Skeletal muscle cell (primary cell): ENCODE measurements around the gene NEK11.

ENCODE experiments used
- DNase-seq: peaks from one replicate; pipeline ENCODE4 v3.0.0-alpha.2; 2010; ENCODE audit warnings: low read depth
- H3K4me3 ChIP-seq: 2 replicates; pipeline ENCODE4 v1.5.1; 2011; ENCODE audit warnings: low read depth, mild to moderate bottlenecking, control low read depth, low read length, moderate library complexity

Gene NEK11

GRCh38 chr3:131110087-131110486 lies 83.4 kb downstream of the NEK11 start:
- peak; percentile 52 for DNase-seq
- no peak overlapping the region for H3K4me3 ChIP-seq

GRCh38 chr3:131114256-131114655 lies 87.6 kb downstream of the NEK11 start:
- H3K4me3 ChIP-seq: no peak overlapping the region
- peak; percentile 1 for DNase-seq

GRCh38 chr3:131125684-131126083 lies 99.0 kb downstream of the NEK11 start:
- no peak overlapping the region for H3K4me3 ChIP-seq
- no peak for DNase-seq

- no peak overlapping the region for H3K4me3 ChIP-seq
- no peak for DNase-seq
Measured at GRCh38 chr3:131140891-131141290, 114.2 kb downstream of the NEK11 start.

- no peak overlapping the region for H3K4me3 ChIP-seq
- DNase-seq: no peak
Measured at GRCh38 chr3:131141770-131142169, 115.1 kb downstream of the NEK11 start.

- peak; percentile 1 for DNase-seq
- H3K4me3 ChIP-seq: no peak overlapping the region
Measured at GRCh38 chr3:131142580-131142979, 115.9 kb downstream of the NEK11 start.

- no peak for DNase-seq
- no peak overlapping the region for H3K4me3 ChIP-seq
Measured at GRCh38 chr3:131143802-131144201, 117.1 kb downstream of the NEK11 start.

GRCh38 chr3:131147534-131147933 lies 120.9 kb downstream of the NEK11 start:
- no peak overlapping the region for H3K4me3 ChIP-seq
- DNase-seq: no peak

GRCh38 chr3:131158434-131158833 lies 131.8 kb downstream of the NEK11 start:
- H3K4me3 ChIP-seq: no peak overlapping the region
- no peak for DNase-seq

GRCh38 chr3:131162516-131162915 lies 135.8 kb downstream of the NEK11 start:
- DNase-seq: no peak
- H3K4me3 ChIP-seq: no peak overlapping the region

GRCh38 chr3:131167867-131168266 lies 141.2 kb downstream of the NEK11 start:
- no peak overlapping the region for H3K4me3 ChIP-seq
- no peak for DNase-seq

- DNase-seq: no peak
- no peak overlapping the region for H3K4me3 ChIP-seq
Measured at GRCh38 chr3:131169331-131169730, 142.7 kb downstream of the NEK11 start.

- H3K4me3 ChIP-seq: no peak overlapping the region
- no peak for DNase-seq
Measured at GRCh38 chr3:131172502-131173200, 146.0 kb downstream of the NEK11 start.

- H3K4me3 ChIP-seq: no peak overlapping the region
- peak; percentile 31 for DNase-seq
Measured at GRCh38 chr3:131174752-131175151, 148.1 kb downstream of the NEK11 start.

GRCh38 chr3:131178710-131179375 lies 152.2 kb downstream of the NEK11 start:
- no peak for DNase-seq
- no peak overlapping the region for H3K4me3 ChIP-seq

- H3K4me3 ChIP-seq: no peak overlapping the region
- no peak for DNase-seq
Measured at GRCh38 chr3:131192701-131193100, 166.0 kb downstream of the NEK11 start.

GRCh38 chr3:131193641-131194238 lies 167.1 kb downstream of the NEK11 start:
- DNase-seq: no peak
- no peak overlapping the region for H3K4me3 ChIP-seq

- H3K4me3 ChIP-seq: no peak overlapping the region
- DNase-seq: no peak
Measured at GRCh38 chr3:131194816-131195215, 168.1 kb downstream of the NEK11 start.

- DNase-seq: no peak
- no peak overlapping the region for H3K4me3 ChIP-seq
Measured at GRCh38 chr3:131200636-131201199, 174.0 kb downstream of the NEK11 start.

- DNase-seq: no peak
- H3K4me3 ChIP-seq: no peak overlapping the region
Measured at GRCh38 chr3:131216330-131216729, 189.7 kb downstream of the NEK11 start.
